HEK293T (cell line): Measurements from ENCODE around the gene COMMD2.

ENCODE experiments used
- ARNT ChIP-seq: fragments of 450-650 bp; IDR thresholded peaks from 2 replicates; pipeline ENCODE4 v1.6.1; 2017; ENCODE audit warnings: mild to moderate bottlenecking
- BHLHE40 ChIP-seq: fragments of 450-650 bp; IDR thresholded peaks from 2 replicates; pipeline ENCODE4 v1.6.1; 2016; ENCODE audit warnings: mild to moderate bottlenecking, moderate library complexity, borderline replicate concordance
- ELF4 ChIP-seq: fragments of 450-650 bp; IDR thresholded peaks from 2 replicates; pipeline ENCODE4 v1.6.1; 2017; ENCODE audit warnings: antibody characterized with exemption
- FOXA1 ChIP-seq: fragments of 450-650 bp; IDR thresholded peaks from 2 replicates; pipeline ENCODE4 v1.6.1; 2016; ENCODE audit warnings: mild to moderate bottlenecking
- FOXM1 ChIP-seq: fragments of 450-650 bp; IDR thresholded peaks from 2 replicates; pipeline ENCODE4 v1.6.1; 2017; ENCODE audit warnings: mild to moderate bottlenecking, borderline replicate concordance
- HDGF ChIP-seq: fragments of 450-650 bp; IDR thresholded peaks from 2 replicates; pipeline ENCODE4 v1.6.1; 2017; ENCODE audit warnings: antibody characterized with exemption, borderline replicate concordance
- LEF1 ChIP-seq: fragments of 450-650 bp; IDR thresholded peaks from 2 replicates; pipeline ENCODE4 v1.6.1; 2017; ENCODE audit warnings: mild to moderate bottlenecking, borderline replicate concordance
- NFRKB ChIP-seq: fragments of 450-650 bp; IDR thresholded peaks from 2 replicates; pipeline ENCODE4 v1.6.1; 2016; ENCODE audit warnings: mild to moderate bottlenecking, moderate library complexity
- SP1 ChIP-seq: fragments of 450-650 bp; IDR thresholded peaks from 2 replicates; pipeline ENCODE4 v1.6.1; 2017
- TARDBP ChIP-seq: fragments of 450-650 bp; IDR thresholded peaks from 2 replicates; pipeline ENCODE4 v1.6.1; 2016
- TF ChIP-seq, protein P1 (sequence below): fragments of 450-650 bp; IDR thresholded peaks from 2 replicates; pipeline ENCODE4 v1.6.1; 2016

DNA sequence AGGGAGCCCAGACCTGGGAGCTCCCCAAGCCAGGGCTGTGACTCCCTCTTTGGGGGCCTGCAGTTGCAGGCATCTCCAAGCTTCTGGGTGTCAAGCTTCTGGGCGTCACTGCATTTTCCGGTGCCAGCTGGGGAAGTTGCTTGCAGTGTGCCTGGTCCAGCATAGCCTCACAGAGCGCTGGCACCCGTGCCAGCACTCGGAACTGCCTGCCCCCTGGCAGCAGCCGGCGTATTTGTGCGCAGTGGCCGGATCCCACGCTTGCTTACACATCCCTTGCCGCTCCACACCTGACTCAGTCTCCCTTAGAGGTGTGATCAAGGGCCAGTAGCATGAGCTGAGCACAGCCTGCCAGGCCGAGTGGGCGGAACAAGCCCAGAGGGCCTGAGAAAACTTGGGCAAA lies 37.0 kb downstream of the COMMD2 start:
- TF ChIP-seq FOXA1 (no peak), SP1 (no peak), NFRKB (no peak), FOXM1 (no peak), TARDBP (no peak), ARNT (no peak), BHLHE40 (no peak), HDGF (no peak), LEF1 (no peak), ELF4 (no peak)
- TF ChIP-seq, protein P1, sequence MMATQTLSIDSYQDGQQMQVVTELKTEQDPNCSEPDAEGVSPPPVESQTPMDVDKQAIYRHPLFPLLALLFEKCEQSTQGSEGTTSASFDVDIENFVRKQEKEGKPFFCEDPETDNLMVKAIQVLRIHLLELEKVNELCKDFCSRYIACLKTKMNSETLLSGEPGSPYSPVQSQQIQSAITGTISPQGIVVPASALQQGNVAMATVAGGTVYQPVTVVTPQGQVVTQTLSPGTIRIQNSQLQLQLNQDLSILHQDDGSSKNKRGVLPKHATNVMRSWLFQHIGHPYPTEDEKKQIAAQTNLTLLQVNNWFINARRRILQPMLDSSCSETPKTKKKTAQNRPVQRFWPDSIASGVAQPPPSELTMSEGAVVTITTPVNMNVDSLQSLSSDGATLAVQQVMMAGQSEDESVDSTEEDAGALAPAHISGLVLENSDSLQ = no peak
